ENCODE measurements around the gene SLC4A9.
"Not testable (repeated sequence)": the region's sequence is repeated elsewhere in the genome, so short reads cannot be mapped to it uniquely, and the experiment has no call there.

SLC4A9 gene

GRCh38 chr5:140402258-140403074 is 42.5 kb downstream of the SLC4A9 start:
- no peak for DNase-seq

GRCh38 chr5:140403613-140404012 is 43.6 kb downstream of the SLC4A9 start:
- no peak for DNase-seq

GRCh38 chr5:140408750-140409241 is 48.8 kb downstream of the SLC4A9 start:
- no peak for DNase-seq

- DNase-seq = no peak
Measured at GRCh38 chr5:140413230-140413629, 53.2 kb downstream of the SLC4A9 start.

DNA sequence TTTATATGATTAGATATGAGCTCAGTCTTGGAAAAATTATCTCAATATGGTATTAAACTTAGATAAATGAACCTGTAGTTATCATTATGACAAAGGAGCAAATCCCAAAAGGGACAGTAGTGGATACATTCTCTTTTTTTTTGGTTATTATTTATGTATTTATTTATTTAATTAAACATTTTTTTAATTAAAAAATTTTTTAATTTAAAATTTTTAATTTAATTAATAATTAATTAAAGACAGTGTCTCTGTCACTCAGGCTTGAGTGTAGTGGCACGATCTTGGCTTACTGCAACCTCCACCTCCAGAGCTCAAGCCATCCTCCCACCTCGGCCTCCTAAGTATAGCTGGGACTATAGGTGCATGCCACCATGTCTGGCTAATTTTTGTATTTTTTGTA is 57.2 kb downstream of the SLC4A9 start:
- no peak for DNase-seq

DNA sequence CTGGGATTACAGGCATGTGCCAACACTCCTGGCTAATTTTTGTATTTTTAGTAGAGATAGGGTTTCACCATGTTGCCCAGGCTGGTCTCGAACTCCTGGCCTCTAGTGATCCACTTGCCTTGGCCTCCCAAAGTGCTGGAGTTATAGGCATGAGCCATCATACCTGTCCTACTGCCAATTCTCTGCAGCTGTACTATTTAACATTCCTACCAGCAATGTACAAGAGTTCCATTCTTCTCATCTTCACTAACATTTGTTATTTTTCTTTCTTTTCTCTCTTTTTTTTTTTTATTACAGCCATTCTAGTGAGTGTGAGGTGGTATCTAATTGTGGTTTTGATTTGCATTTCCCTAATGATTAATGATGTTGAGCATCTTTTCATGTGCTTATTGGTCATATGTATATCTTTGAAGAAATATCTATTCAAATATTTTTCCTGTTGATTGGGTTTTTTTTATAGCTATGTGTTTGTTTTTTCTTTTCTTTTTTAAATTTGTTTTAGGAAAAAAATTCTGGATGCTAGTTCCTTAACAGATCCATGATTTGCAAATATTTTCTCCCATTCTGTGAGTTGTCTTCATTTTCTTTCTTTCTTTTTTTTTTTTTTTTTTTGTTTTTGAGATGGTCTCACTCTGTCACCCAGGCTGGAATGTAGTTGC is 59.0 kb downstream of the SLC4A9 start:
- no peak for DNase-seq

GRCh38 chr5:140420226-140420570 is 60.2 kb downstream of the SLC4A9 start:
- DNase-seq = no peak

GRCh38 chr5:140420665-140421361 is 60.8 kb downstream of the SLC4A9 start:
- DNase-seq = no peak

- not testable (repeated sequence) for DNase-seq
Measured at GRCh38 chr5:140421375-140421774, 61.4 kb downstream of the SLC4A9 start.

GRCh38 chr5:140423609-140424008 is 63.6 kb downstream of the SLC4A9 start:
- no peak for DNase-seq

- DNase-seq = no peak
Measured at GRCh38 chr5:140424135-140424534, 64.1 kb downstream of the SLC4A9 start.
